GM21515 (cell line): Measurements from ENCODE around the gene ZNF442.
"Not testable (repeated sequence)": the region's sequence is repeated elsewhere in the genome, so short reads cannot be mapped to it uniquely, and the experiment has no call there.

Source experiments
- ATAC-seq: cut with Tn5 transposase; IDR thresholded peaks from one replicate; pipeline ENCODE4 v1.9.1; 2021; ENCODE audit not compliant: unreplicated experiment

The ZNF442 gene

DNA sequence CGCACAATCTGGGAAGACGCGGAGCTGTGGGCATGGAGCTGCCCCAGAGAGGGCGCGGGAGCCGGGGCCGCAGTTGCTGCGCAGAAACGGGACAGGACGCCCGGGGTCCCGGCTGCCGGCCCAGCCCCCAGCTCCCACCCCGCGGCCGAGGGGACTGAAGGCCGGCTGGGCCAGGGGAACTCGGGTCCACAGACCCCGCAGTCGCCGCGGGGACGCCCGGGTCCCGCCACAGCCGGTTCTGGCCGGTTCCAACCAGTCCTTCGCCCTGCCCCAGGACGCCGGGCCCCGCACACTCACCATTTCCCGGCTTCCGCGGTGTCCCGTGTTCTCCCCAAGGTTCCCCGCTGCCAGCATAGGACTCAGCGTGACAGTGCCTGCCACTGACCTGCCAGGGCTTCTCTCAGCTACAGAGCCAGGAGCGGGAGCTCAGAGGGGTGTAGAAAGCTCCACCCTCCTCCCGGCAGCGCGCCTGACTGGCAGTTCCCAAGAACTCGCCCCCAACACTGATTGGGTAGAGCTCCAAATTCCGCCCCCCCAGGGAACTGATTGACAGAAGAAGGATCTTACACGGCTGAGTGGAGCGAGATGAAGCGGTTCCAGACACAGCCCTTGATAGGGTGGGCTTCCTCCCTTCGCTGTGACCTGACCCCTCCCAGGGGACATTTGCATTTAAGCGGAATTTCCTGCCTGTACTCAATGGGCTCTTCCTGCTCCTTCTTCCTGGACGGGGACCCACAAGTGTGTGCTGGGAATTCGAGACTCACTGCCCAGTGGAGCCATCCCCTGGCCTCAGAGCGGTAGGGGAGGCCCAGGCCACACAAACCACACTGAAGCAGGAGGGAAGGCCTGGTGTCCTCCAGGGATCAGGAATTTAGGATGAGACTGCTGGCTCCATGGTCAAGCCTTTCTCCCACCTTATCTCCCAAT lies at the start of gene ZNF442:
Gene ZNF442, minus strand, starts transcription at position 448 of the 927 bp plus-strand sequence. CDS start 2,052 bp downstream, outside the sequence.
- peak; percentile 81 for ATAC-seq

- no peak for ATAC-seq
These were observed 46.4 kb upstream of the ZNF442 start for GRCh38 chr19:12411893-12412292.

- ATAC-seq: peak; percentile 91
These were observed 35.4 kb upstream of the ZNF442 start, which contains the start of gene ZNF799 for GRCh38 chr19:12400633-12401502. ZNF799 (minus strand) TSS chr19:12401271; CDS start chr19:12401070, 201 bp downstream.

- peak; percentile 37 for ATAC-seq
These were observed 34.6 kb upstream of the ZNF442 start for GRCh38 chr19:12399901-12400632.

- not testable (repeated sequence) for ATAC-seq
These were observed 25.7 kb upstream of the ZNF442 start for GRCh38 chr19:12391148-12391547.

DNA sequence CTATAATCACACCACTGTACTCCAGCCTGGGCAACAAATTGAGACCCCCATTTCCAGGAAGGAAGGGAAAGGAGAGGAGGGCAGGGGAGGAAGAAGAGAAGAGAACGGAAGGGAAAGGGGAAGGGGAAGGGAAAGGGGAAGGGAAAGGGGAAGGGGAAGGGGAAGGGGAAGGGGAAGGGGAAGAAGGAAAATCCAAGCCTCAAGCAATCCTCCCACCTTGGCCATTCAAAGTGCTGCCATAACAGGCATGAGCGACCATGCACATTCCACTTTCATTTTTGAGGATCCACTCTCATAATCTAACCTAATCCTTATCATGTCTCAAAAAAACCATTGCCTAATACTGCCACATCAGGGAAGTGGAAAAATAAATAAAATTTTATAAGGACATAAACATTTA lies 20.9 kb upstream of the ZNF442 start:
- ATAC-seq: not testable (repeated sequence)

DNA sequence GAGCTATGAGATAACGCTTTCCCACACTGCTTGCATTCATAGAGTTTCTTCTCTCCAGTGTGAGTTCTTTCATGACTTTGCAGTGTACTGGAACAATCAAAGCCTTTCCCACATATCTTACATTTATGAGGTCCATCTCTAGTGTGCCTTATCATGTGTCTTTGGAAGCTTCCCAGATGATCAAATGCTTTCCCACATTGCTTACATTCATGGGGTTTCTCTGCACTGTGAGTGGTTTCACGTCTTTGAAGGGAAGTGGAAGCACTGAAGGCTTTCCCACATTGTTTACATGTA lies 14.9 kb upstream of the ZNF442 start:
- ATAC-seq: no peak

DNA sequence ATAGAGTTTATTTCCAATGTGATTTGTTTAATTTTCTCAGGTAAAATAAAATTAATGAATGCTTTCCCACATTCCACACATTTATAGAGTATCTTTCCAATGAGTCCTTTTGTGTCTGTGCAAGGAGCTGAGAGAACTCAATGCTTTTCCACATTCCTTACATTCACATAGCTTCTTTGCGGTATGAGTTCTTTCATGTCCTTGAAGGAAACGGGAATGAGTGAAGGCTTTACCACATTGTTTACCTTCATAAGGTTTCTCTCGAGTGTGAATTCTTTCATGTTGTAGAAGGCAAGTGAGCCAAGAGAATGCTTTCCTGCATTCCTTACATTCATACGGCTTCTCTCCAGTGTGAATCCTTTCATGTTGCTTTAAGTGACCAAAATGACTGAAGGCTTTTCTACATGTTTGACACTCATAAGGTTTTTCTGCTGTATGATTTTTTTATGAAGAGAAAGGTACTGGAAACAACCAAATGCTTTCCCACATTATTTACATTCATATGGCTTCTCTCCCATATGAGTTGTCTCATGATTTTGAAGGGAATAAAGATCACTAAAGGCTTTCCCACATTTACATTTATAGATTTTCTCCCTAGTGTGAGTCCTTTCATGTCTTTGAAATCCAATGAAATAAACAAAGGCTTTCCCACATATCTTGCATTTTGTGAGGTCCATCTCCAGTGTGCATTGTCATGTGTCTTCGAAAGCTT lies 14.4 kb upstream of the ZNF442 start:
- ATAC-seq: no peak

- ATAC-seq: no peak
These were observed 8.5 kb upstream of the ZNF442 start for GRCh38 chr19:12374026-12374425.

- ATAC-seq: no peak
These were observed 870 bp downstream of the ZNF442 start for GRCh38 chr19:12364391-12365235.

DNA sequence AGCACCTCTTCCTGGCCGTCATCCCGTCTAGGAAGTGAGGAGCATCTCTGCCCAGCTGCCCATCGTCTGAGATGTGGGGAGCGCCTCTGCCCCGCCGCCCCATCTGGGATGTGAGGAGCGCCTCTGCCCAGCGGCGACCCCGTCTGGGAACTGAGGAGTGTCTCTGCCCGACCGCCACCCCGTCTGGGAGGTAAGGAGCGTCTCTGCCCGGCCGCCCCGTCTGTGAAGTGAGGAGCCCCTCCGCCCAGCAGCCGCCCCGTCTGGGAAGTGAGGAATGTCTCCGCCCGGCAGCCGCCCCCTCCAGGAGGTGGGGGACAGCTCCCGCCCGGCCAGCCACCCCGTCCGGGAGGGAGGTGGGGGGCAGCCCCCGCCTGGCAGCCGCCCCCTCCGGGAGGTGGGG lies 3.2 kb downstream of the ZNF442 start:
- not testable (repeated sequence) for ATAC-seq

- no peak for ATAC-seq
These were observed 12.1 kb downstream of the ZNF442 start for GRCh38 chr19:12353375-12353774.

DNA sequence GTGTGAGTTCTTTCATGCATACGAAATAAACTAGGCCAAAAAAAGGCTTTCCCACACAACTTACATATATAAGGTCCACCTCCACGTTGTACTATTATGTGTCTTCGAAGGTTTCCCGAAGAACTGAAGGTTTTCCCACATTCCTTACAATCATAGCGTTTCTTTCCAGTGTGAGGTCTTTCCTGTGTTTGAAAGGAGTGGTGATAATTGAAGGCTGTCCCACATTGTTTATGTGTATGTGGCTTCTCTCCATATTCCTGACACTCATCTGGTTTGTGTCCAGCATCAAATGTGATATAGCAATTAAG lies 14.6 kb downstream of the ZNF442 start:
- ATAC-seq: no peak

- ATAC-seq: no peak
These were observed 15.1 kb downstream of the ZNF442 start for GRCh38 chr19:12350185-12350889.

DNA sequence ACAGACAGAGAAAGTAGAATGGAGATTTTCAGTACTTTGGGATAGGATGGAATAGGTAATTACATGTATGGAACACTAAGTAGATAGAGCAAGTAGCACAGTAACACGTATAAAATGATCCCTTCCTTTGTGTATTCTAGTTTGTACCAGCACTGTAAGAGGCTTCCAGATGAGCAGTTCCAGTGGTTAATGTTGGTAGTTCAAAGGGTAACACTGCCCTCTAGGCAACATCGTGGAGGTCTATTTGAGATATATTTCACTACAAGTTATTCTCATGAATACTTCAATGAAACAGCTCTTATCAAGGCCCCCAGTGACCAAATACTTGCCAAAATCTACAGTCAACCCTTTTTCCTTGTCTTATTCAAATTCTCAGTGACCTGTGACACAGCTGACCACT lies 18.6 kb downstream of the ZNF442 start:
- no peak for ATAC-seq

DNA sequence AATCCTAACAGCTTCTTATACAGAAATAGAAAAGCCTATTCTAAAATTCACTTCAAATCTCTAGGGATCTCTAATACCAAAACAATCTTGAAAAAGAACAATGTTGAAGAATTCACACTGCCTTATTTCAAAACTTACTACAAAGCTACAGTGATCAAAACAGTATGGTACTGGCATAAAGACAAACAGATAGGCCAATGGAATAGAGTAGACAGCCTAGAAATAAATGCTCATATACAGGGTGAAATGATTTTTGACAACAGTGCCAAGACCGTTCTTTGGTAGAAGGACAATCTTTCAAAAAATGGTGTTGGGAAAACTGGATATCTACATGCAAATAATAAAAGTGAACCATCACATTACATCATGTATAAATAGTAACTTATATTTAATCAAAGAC lies 20.3 kb downstream of the ZNF442 start:
- no peak for ATAC-seq

DNA sequence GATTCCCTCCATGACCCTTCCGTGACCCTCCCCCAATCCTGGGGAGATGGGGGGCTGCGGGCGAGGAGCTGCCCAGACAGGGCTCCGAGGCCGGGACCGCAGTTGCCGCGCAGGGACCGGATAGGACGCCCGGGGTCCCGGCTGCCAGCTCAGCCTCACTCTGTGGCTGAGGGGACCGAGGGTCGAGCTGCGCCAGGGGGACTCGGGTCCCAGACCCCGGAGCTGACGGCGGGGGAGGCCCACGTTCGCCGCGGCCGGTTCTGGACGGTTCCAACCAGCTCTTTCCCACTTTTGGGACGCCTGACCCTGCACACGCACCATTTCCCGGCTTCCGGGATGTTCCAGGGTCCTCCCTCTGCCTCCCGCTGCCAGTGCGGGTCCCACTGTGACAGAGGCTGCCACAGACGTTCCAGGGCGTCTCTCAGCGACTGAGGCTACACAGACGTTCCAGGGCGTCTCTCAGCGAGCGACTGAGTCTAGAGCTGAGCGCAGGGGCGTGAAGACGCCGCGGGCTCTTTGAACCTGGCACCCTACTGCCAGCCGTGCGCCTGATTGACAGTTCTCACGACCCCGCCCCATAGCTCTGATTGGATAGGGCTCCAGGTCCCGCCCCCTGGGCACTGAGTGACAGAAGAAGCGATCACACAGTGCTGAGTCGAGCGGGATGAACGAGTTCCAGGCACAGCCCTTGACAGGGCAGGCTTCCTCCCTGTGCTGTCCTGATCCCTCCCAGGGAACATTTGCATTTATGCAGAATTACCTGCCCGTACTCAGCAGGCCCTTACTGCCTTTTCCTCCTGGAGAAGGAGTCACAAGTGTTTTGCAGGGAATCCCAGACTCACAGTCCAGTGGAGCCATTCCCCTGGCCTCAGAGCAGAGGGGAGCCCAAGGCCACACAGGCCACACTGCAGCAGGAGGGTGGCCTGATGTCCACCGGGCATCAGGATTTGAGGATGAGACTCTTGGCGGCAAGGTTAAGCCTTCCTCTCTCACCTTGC lies 32.0 kb downstream of the ZNF442 start, which contains the start of gene ZNF563:
Gene ZNF563, minus strand, starts transcription at position 472 of the 998 bp plus-strand sequence. Its CDS starts 151 bp downstream, at position 321.
- peak; percentile 92 for ATAC-seq
